Measurements from ENCODE around the gene UNC93A. TPM values are rescaled to one million over a fixed set of nuclear protein-coding genes. Genes with fewer than 3 reads are reported as not detected.
"Not testable (repeated sequence)": the region's sequence is repeated elsewhere in the genome, so short reads cannot be mapped to it uniquely, and the experiment has no call there.

Gene UNC93A
- polyA plus RNA-seq, 4 donors = 2.7 to 33.8 (median 18.0) TPM

GRCh38 chr6:167358394-167358793 lies 67.3 kb downstream of the UNC93A start:
- H3K36me3 ChIP-seq (ENCODE audit: control insufficient read depth in 3 of 3, insufficient read depth in 2 of 3, low read depth in 1 of 3, low read length in 3 of 3); H3K4me3 ChIP-seq (ENCODE audit: low read depth in 1 of 3, low read length in 3 of 3); H3K4me1 ChIP-seq (ENCODE audit: control insufficient read depth in 3 of 3, insufficient read depth in 2 of 3, low read depth in 1 of 3, low read length in 2 of 3); FAIRE-seq; H3K27ac ChIP-seq (ENCODE audit: low read depth in 1 of 3, low read length in 2 of 3); H3K9me3 ChIP-seq (ENCODE audit: control insufficient read depth in 2 of 2, insufficient read depth in 1 of 2, low read depth in 1 of 2, low read length in 1 of 2); DNase-seq; H3K27me3 ChIP-seq (ENCODE audit: control insufficient read depth in 3 of 3, insufficient read depth in 3 of 3, low read length in 3 of 3): not testable (repeated sequence)
- 90 to 93% (median 91%) methylated on average over 3 of the region's 11 CpGs for WGBS, 3 donors

- H3K4me3 ChIP-seq (ENCODE audit: low read depth in 1 of 3, low read length in 3 of 3); H3K27ac ChIP-seq (ENCODE audit: low read depth in 1 of 3, low read length in 2 of 3); H3K36me3 ChIP-seq (ENCODE audit: control insufficient read depth in 3 of 3, insufficient read depth in 2 of 3, low read depth in 1 of 3, low read length in 3 of 3); H3K4me1 ChIP-seq (ENCODE audit: control insufficient read depth in 3 of 3, insufficient read depth in 2 of 3, low read depth in 1 of 3, low read length in 2 of 3); DNase-seq; H3K27me3 ChIP-seq (ENCODE audit: control insufficient read depth in 3 of 3, insufficient read depth in 3 of 3, low read length in 3 of 3); FAIRE-seq; H3K9me3 ChIP-seq (ENCODE audit: control insufficient read depth in 2 of 2, insufficient read depth in 1 of 2, low read depth in 1 of 2, low read length in 1 of 2): not testable (repeated sequence)
- 67 to 78% (median 75%) methylated on average over 1 of the region's 1 CpG for WGBS, 3 donors
These were observed 70.1 kb downstream of the UNC93A start for GRCh38 chr6:167361170-167361569.

Other genes starting within 250 kb of the UNC93A start
- gene CCR6, start 168.2 kb upstream of the UNC93A start, polyA plus RNA-seq = 1 to 10 TPM in 2 of 4 donors, under 1 TPM in 2; 0.54 to 5.8 (median 1.1) TPM
- gene GPR31, start 133.3 kb upstream of the UNC93A start, polyA plus RNA-seq = under 1 TPM in 1 of 4 donors, not detected in 3; 0.35 TPM
- 1 to 10 TPM in 1 of 4 donors, not detected in 3; 1.6 TPM for gene TTLL2, start 33.8 kb downstream of the UNC93A start, polyA plus RNA-seq